HepG2 (cell line): ENCODE measurements around the gene GNG12. TPM values are rescaled to one million over a fixed set of nuclear protein-coding genes. Genes with fewer than 3 reads are reported as not detected.

ENCODE experiments used
- ADNP ChIP-seq: sonication (generic); formaldehyde crosslinking; IDR thresholded peaks from 2 replicates; pipeline ENCODE4 v1.4.0; 2020; ENCODE audit warnings: missing genetic modification reagents
- ATF1 ChIP-seq: IDR thresholded peaks from 2 replicates; pipeline ENCODE4 v1.6.1; 2016; ENCODE audit warnings: mild to moderate bottlenecking, control low read depth
- BCL3 ChIP-seq: sonication (generic); formaldehyde crosslinking; IDR thresholded peaks from 2 replicates; pipeline ENCODE4 v1.5.1; 2020; ENCODE audit warnings: mild to moderate bottlenecking, missing genetic modification reagents, moderate library complexity
- BCL6 ChIP-seq: IDR thresholded peaks from 2 replicates; pipeline ENCODE4 v1.6.1; 2016; ENCODE audit warnings: missing genetic modification reagents, missing compliant biosample characterization
- DMAP1 ChIP-seq: IDR thresholded peaks from 2 replicates; pipeline ENCODE4 v1.6.1; 2016
- FOXA3 ChIP-seq: IDR thresholded peaks from 2 replicates; pipeline ENCODE4 v1.6.1; 2016; ENCODE audit warnings: missing genetic modification reagents, missing compliant biosample characterization
- KMT2A ChIP-seq: sonication (generic); formaldehyde crosslinking; IDR thresholded peaks from 2 replicates; pipeline ENCODE4 v1.4.0; 2020; ENCODE audit warnings: missing genetic modification reagents
- MATR3 ChIP-seq: sonication (generic); formaldehyde crosslinking; IDR thresholded peaks from 2 replicates; pipeline ENCODE4 v1.4.0; 2020; ENCODE audit warnings: missing genetic modification reagents
- MED8 ChIP-seq: sonication (generic); formaldehyde crosslinking; IDR thresholded peaks from 2 replicates; pipeline ENCODE4 v1.8.1; 2023; ENCODE audit warnings: mild to moderate bottlenecking, missing genetic modification reagents; ENCODE audit not compliant: insufficient replicate concordance
- MTF1 ChIP-seq: sonication (generic); formaldehyde crosslinking; IDR thresholded peaks from 2 replicates; pipeline ENCODE4 v1.5.0; 2020; ENCODE audit warnings: missing genetic modification reagents
- MXD4 ChIP-seq: IDR thresholded peaks from 2 replicates; pipeline ENCODE4 v1.6.1; 2016; ENCODE audit warnings: mild to moderate bottlenecking, missing biosample characterization, missing genetic modification reagents
- MYNN ChIP-seq: sonication (generic); formaldehyde crosslinking; IDR thresholded peaks from 2 replicates; pipeline ENCODE4 v1.4.0; 2020; ENCODE audit warnings: mild to moderate bottlenecking, low read depth, missing genetic modification reagents
- NFKB2 ChIP-seq: sonication (generic); formaldehyde crosslinking; IDR thresholded peaks from 2 replicates; pipeline ENCODE4 v1.4.0; 2020; ENCODE audit warnings: missing genetic modification reagents, borderline replicate concordance
- RFX5 ChIP-seq: IDR thresholded peaks from 2 replicates; pipeline ENCODE4 v1.6.1; 2011; ENCODE audit warnings: low read depth, low read length, improper control_type of control experiment
- SNAPC5 ChIP-seq: sonication (generic); formaldehyde crosslinking; IDR thresholded peaks from 2 replicates; pipeline ENCODE4 v1.8.1; 2023; ENCODE audit warnings: mild to moderate bottlenecking, missing genetic modification reagents, borderline replicate concordance
- SP2 ChIP-seq: sonication (generic); formaldehyde crosslinking; IDR thresholded peaks from 2 replicates; pipeline ENCODE4 v1.5.1; 2020; ENCODE audit warnings: mild to moderate bottlenecking, missing genetic modification reagents
- ZBTB37 ChIP-seq: sonication (generic); formaldehyde crosslinking; IDR thresholded peaks from 2 replicates; pipeline ENCODE4 v1.4.0; 2020; ENCODE audit warnings: mild to moderate bottlenecking, missing genetic modification reagents
- ZNF224 ChIP-seq: sonication (generic); formaldehyde crosslinking; IDR thresholded peaks from 2 replicates; pipeline ENCODE4 v1.5.0; 2020; ENCODE audit warnings: mild to moderate bottlenecking, missing genetic modification reagents
- ZNF414 ChIP-seq: sonication (generic); formaldehyde crosslinking; IDR thresholded peaks from 2 replicates; pipeline ENCODE4 v1.5.0; 2020; ENCODE audit warnings: missing genetic modification reagents
- ZNF431 ChIP-seq: sonication (generic); formaldehyde crosslinking; IDR thresholded peaks from 2 replicates; pipeline ENCODE4 v1.9.0; 2022; ENCODE audit warnings: missing genetic modification reagents, low read depth, mild to moderate bottlenecking, borderline replicate concordance
- ZNF609 ChIP-seq: sonication (generic); formaldehyde crosslinking; IDR thresholded peaks from 2 replicates; pipeline ENCODE4 v1.4.0; 2020; ENCODE audit warnings: mild to moderate bottlenecking, missing genetic modification reagents, borderline replicate concordance
- ZNF83 ChIP-seq: sonication (generic); formaldehyde crosslinking; IDR thresholded peaks from 2 replicates; pipeline ENCODE4 v1.4.0; 2020; ENCODE audit warnings: missing genetic modification reagents, mild to moderate bottlenecking, borderline replicate concordance
- polyA plus RNA-seq, 8 experiments: library from polyadenylated mRNA; depleted of rRNA in 3 of 8; stranded (reverse) in 7 of 8; unstranded in 1 of 8; fragments of >200 nt; fragmentation: Illumina TruSeq in 4 of 8; extraction: Trizol in 4 of 8; gene quantifications; 2 replicates each; pipeline versions ENCODE4 v1.2.1 to v1.2.3, GENCODE V29; 2011 to 2016; ENCODE audit warnings: low read depth in 4 of 8, missing spikeins in 1 of 8, mixed read lengths in 1 of 8; ENCODE audit not compliant: insufficient read depth in 1 of 8
- total RNA-seq, 5 experiments: library from RNA; depleted of rRNA; stranded (reverse); fragments of >200 nt; fragmentation: Illumina TruSeq; extraction: Trizol; gene quantifications; 2 replicates each; pipeline ENCODE4 v1.2.3, GENCODE V29; 2016; ENCODE audit warnings: low read depth in 1 of 5

GNG12 gene
- total and polyA plus RNA-seq, 2 of the 13 experiments (the other 11 are each of a cell fraction or from before 2014, with no cell fraction given): 0.11 TPM

- TF ChIP-seq ZNF431 (CRISPR knock-in tag) (no peak), MXD4 (CRISPR knock-in tag) (no peak), ZNF224 (CRISPR knock-in tag) (no peak), KMT2A (CRISPR knock-in tag) (no peak), MTF1 (CRISPR knock-in tag) (no peak), SNAPC5 (CRISPR knock-in tag) (no peak), RFX5 (no peak), ZNF83 (CRISPR knock-in tag) (no peak), BCL3 (CRISPR knock-in tag) (no peak), BCL6 (no peak), NFKB2 (no peak), ZNF414 (CRISPR knock-in tag) (no peak), SP2 (no peak), ZBTB37 (no peak), MYNN (CRISPR knock-in tag) (no peak), MATR3 (no peak), DMAP1 (CRISPR knock-in tag) (no peak), ZNF609 (CRISPR knock-in tag) (no peak; the same call in 1 of the 2 replicates), ADNP (CRISPR knock-in tag) (no peak), ATF1 (CRISPR knock-in tag) (no peak), MED8 (CRISPR knock-in tag) (no peak), FOXA3 (peak; percentile 48; the same call in 1 of the 2 replicates)
Measured at GRCh38 chr1:67760030-67760821, 73.0 kb downstream of the GNG12 start (continued).
